Astrocyte (in vitro differentiated cells and primary cell): ENCODE results near the gene SLC44A3. TPM values are rescaled to one million over a fixed set of nuclear protein-coding genes. Genes with fewer than 3 reads are reported as not detected.

ENCODE experiments used
- DNase-seq: peaks from one replicate; pipeline ENCODE4 v3.0.0-alpha.2; 2010; ENCODE audit warnings: low read depth
- FAIRE-seq: peaks from 2 replicates; lab custom pipeline; 2011; peaks lifted over from hg19 to GRCh38; lab: Jason Lieb, UNC
- H2AFZ ChIP-seq: 2 replicates; pipeline ENCODE4 v1.6.0; 2012; ENCODE audit warnings: low read depth, low read length, inconsistent platforms
- H3K27ac ChIP-seq: 2 replicates; pipeline ENCODE4 v1.5.1; 2011; ENCODE audit warnings: low read depth, low read length, inconsistent platforms
- H3K27me3 ChIP-seq: 2 replicates; pipeline ENCODE4 v1.6.0; 2011; ENCODE audit warnings: low read length, inconsistent platforms; ENCODE audit not compliant: insufficient read depth
- H3K36me3 ChIP-seq: 2 replicates; pipeline ENCODE4 v1.5.1; 2011; ENCODE audit warnings: low read length, inconsistent platforms; ENCODE audit not compliant: insufficient read depth
- H3K4me1 ChIP-seq: 2 replicates; pipeline ENCODE4 v1.5.1; 2011; ENCODE audit warnings: low read length, inconsistent platforms; ENCODE audit not compliant: insufficient read depth
- H3K4me2 ChIP-seq: 2 replicates; pipeline ENCODE4 v1.6.0; 2012; ENCODE audit warnings: low read length, inconsistent platforms
- H3K4me3 ChIP-seq: 2 replicates; pipeline ENCODE4 v1.5.1; 2011; ENCODE audit warnings: low read depth, mild to moderate bottlenecking, low read length, inconsistent platforms; ENCODE audit not compliant: insufficient read depth
- H3K79me2 ChIP-seq: 2 replicates; pipeline ENCODE4 v1.6.0; 2012; ENCODE audit warnings: mild to moderate bottlenecking, low read length, inconsistent platforms; ENCODE audit not compliant: insufficient read depth
- H3K9ac ChIP-seq: 2 replicates; pipeline ENCODE4 v1.6.0; 2012; ENCODE audit warnings: mild to moderate bottlenecking, low read length, inconsistent platforms
- H3K9me3 ChIP-seq: 2 replicates; pipeline ENCODE4 v1.5.1; 2012; ENCODE audit warnings: low read depth, mild to moderate bottlenecking, low read length, inconsistent platforms; ENCODE audit not compliant: insufficient read depth
- H4K20me1 ChIP-seq: 2 replicates; pipeline ENCODE4 v1.6.0; 2012; ENCODE audit warnings: low read length, inconsistent platforms; ENCODE audit not compliant: insufficient read depth
- H3K27ac Mint-ChIP-seq: one replicate; pipeline ENCODE4 v1.8.0; 2021; ENCODE audit warnings: mild to moderate bottlenecking, mixed read lengths; ENCODE audit not compliant: unreplicated experiment
- H3K27me3 Mint-ChIP-seq: one replicate; pipeline ENCODE4 v1.8.0; 2021; ENCODE audit warnings: low read depth, mixed read lengths; ENCODE audit not compliant: unreplicated experiment
- H3K36me3 Mint-ChIP-seq: one replicate; pipeline ENCODE4 v1.8.0; 2021; ENCODE audit warnings: low read depth, mixed read lengths; ENCODE audit not compliant: unreplicated experiment
- H3K4me1 Mint-ChIP-seq: one replicate; pipeline ENCODE4 v1.8.0; 2021; ENCODE audit warnings: low read depth, mixed read lengths; ENCODE audit not compliant: unreplicated experiment
- H3K4me3 Mint-ChIP-seq: one replicate; pipeline ENCODE4 v1.8.0; 2021; ENCODE audit warnings: mild to moderate bottlenecking, moderate library complexity, mixed read lengths; ENCODE audit not compliant: unreplicated experiment
- H3K9me3 Mint-ChIP-seq: one replicate; pipeline ENCODE4 v1.8.0; 2021; ENCODE audit warnings: mild to moderate bottlenecking, mixed read lengths; ENCODE audit not compliant: unreplicated experiment
- EZH2 ChIP-seq: IDR thresholded peaks from 2 replicates; pipeline ENCODE4 v1.6.1; 2012; ENCODE audit warnings: mild to moderate bottlenecking, low read length, inconsistent platforms; ENCODE audit not compliant: insufficient read depth
- total RNA-seq: library from RNA; stranded (reverse); gene quantifications from 2 replicates; pipeline ENCODE4 v1.2.1, GENCODE V29; 2021
- TF ChIP-seq, protein P1 (sequence below): IDR thresholded peaks from 2 replicates; pipeline ENCODE4 v1.5.1; 2011; ENCODE audit warnings: low read depth, mild to moderate bottlenecking, inconsistent platforms, low read length, moderate library complexity; ENCODE audit not compliant: insufficient read depth

SLC44A3 gene
- total RNA-seq, 1 donor from 2014 or later: 3.7 TPM

DNA sequence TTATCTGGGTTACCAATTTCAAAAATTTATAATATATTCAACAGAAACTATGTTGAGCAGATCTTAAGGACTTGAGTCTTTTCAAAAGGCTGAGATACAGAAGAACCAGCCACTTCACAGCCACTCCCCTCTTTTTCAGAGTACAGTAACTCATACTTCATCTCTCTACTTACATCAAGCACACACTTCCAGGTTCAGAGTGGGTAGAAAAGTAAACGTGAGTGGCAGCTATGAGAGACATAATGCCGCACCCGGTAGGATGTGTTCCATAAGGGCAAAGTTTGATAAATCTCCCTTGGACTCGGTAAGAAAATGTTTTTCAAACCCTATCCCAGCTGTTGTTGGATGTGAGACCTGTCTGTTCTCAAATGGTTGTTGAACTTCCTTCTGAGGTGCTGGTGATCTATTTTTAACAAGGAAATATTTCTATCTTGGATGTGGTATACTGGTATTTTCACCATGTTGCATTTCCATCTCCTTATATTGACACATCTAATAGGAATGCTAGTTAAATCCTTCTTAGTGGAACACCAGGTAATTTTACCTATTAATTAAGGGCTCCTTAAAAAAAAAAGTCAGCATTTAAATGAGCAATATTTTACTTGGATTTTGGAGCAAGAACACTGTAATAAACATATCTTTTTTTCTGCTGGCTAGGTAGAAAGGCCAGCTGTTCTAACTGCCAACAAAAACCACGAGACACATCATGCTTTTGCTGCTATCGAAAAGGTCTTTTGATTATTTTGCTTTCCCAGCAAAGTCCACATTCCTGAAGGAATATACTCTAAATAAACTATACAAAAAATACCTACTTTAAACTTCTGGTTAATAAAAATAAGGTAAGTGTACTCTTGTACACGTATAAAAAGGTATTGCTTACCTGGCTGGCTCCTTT lies 78.6 kb downstream of the SLC44A3 start:
- H3K4me3 ChIP-seq: no peak overlapping the region
- no peaks in the 10 kb centered on the region for H3K27me3 Mint-ChIP-seq
- DNase-seq (peak; percentile 59), FAIRE-seq (no peak)
- H4K20me1 ChIP-seq: peaks cover 71% of the 10 kb centered on the region
- TF ChIP-seq, protein P1, sequence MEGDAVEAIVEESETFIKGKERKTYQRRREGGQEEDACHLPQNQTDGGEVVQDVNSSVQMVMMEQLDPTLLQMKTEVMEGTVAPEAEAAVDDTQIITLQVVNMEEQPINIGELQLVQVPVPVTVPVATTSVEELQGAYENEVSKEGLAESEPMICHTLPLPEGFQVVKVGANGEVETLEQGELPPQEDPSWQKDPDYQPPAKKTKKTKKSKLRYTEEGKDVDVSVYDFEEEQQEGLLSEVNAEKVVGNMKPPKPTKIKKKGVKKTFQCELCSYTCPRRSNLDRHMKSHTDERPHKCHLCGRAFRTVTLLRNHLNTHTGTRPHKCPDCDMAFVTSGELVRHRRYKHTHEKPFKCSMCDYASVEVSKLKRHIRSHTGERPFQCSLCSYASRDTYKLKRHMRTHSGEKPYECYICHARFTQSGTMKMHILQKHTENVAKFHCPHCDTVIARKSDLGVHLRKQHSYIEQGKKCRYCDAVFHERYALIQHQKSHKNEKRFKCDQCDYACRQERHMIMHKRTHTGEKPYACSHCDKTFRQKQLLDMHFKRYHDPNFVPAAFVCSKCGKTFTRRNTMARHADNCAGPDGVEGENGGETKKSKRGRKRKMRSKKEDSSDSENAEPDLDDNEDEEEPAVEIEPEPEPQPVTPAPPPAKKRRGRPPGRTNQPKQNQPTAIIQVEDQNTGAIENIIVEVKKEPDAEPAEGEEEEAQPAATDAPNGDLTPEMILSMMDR: no peak
- no peak for TF ChIP-seq EZH2
- no peak overlapping the region for H2AFZ ChIP-seq
- peaks cover 84% of the 10 kb centered on the region for H3K36me3 ChIP-seq
- H3K27ac ChIP-seq: peak overlapping the region; percentile 33
- no peak overlapping the region for H3K4me3 Mint-ChIP-seq
- H3K4me2 ChIP-seq: peak overlapping the region; percentile 8
- no peaks in the 10 kb centered on the region for H3K27me3 ChIP-seq
- no peaks in the 10 kb centered on the region for H3K9me3 ChIP-seq
- peaks cover 69% of the 10 kb centered on the region for H3K4me1 Mint-ChIP-seq
- H3K79me2 ChIP-seq: peaks cover 58% of the 10 kb centered on the region
- no peaks in the 10 kb centered on the region for H3K9me3 Mint-ChIP-seq
- peaks cover 31% of the 10 kb centered on the region for H3K36me3 Mint-ChIP-seq
- H3K27ac Mint-ChIP-seq: peak overlapping the region; percentile 66
- peaks cover 26% of the 10 kb centered on the region for H3K4me1 ChIP-seq
- no peak overlapping the region for H3K9ac ChIP-seq

DNA sequence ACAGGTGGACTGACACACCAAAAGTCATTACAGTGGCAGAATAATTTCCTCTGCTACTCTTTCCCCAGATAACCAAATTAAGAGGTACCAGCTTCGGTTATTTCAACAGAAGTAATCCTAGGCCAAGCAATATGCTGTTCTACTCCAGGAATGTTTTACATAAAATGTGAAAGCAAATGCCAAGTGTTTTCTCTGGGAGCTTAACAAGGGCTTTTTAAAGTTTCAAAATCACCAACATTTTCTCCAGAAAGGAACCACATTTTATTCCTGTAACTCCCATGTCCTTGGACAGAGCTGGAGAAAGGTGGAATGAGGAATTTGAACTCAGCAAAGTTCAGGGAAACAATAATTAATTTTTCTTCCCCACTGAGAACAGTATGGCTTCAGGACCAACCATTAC lies 79.6 kb downstream of the SLC44A3 start:
- peak overlapping the region; percentile 13 for H3K27ac ChIP-seq
- H3K27me3 ChIP-seq: no peaks in the 10 kb centered on the region
- no peak overlapping the region for H2AFZ ChIP-seq
- DNase-seq (no peak), FAIRE-seq (no peak)
- Mint-ChIP-seq H3K9me3 (no peaks in the 10 kb centered on the region), H3K27ac (peak overlapping the region; percentile 31), H3K4me3 (no peak overlapping the region), H3K36me3 (peaks cover 30% of the 10 kb centered on the region), H3K4me1 (peaks cover 71% of the 10 kb centered on the region), H3K27me3 (no peaks in the 10 kb centered on the region)
- peaks cover 75% of the 10 kb centered on the region for H4K20me1 ChIP-seq
- no peak overlapping the region for H3K4me2 ChIP-seq
- no peak overlapping the region for H3K9ac ChIP-seq
- TF ChIP-seq, protein P1: no peak
- no peak for TF ChIP-seq EZH2
- H3K4me3 ChIP-seq: no peak overlapping the region
- no peaks in the 10 kb centered on the region for H3K9me3 ChIP-seq
- peaks cover 68% of the 10 kb centered on the region for H3K79me2 ChIP-seq
- peaks cover 80% of the 10 kb centered on the region for H3K36me3 ChIP-seq
- H3K4me1 ChIP-seq: peaks cover 31% of the 10 kb centered on the region

DNA sequence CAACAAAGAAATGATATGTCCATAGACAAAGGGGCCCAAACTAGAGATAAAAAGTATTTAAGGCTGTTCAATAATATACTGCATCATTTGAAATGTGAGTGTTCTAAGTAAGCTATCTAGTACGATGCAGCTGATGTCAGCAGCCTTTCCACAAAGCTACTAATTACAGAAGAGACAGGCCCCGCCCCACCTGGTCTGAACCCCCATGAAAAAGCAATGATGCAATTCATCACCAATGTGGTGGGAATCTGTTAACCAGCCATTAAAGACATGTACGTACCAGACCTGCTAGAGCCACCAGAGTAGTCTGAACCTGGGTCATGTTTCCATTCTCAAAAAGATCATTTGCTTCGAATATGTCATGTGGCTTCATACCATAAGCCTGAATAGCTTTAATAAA lies 81.7 kb downstream of the SLC44A3 start:
- Histone ChIP-seq H3K27me3 (no peaks in the 10 kb centered on the region), H3K36me3 (peaks cover 72% of the 10 kb centered on the region), H3K27ac (no peak overlapping the region), H3K4me2 (no peak overlapping the region), H4K20me1 (peaks cover 82% of the 10 kb centered on the region), H3K9me3 (no peaks in the 10 kb centered on the region), H2AFZ (no peak overlapping the region), H3K4me1 (peaks cover 45% of the 10 kb centered on the region), H3K79me2 (peaks cover 83% of the 10 kb centered on the region), H3K9ac (no peak overlapping the region), H3K4me3 (no peak overlapping the region)
- Mint-ChIP-seq H3K27me3 (no peaks in the 10 kb centered on the region), H3K27ac (peak overlapping the region; percentile 85), H3K4me3 (no peak overlapping the region), H3K9me3 (no peaks in the 10 kb centered on the region), H3K36me3 (peaks cover 25% of the 10 kb centered on the region), H3K4me1 (peaks cover 74% of the 10 kb centered on the region)
- FAIRE-seq: no peak
- peak; percentile 50 for DNase-seq
- TF ChIP-seq EZH2: no peak
- TF ChIP-seq, protein P1: no peak
